Activated T-helper 2 cell treated with anti-CD3 and anti-CD28 coated beads, Interferon-gamma antibody, Interleukin-2, Interleukin-4, amounts not matched to agents 10 μg/mL and 5 μg/mL and 100 μg/mL, durations not matched to agents 14 hours and 24 hours and 36 hours (primary cell): Measurements from ENCODE around the gene DCAF5. TPM values are rescaled to one million over a fixed set of nuclear protein-coding genes. Genes with fewer than 3 reads are reported as not detected.

Source experiments
- DNase-seq: peaks from one replicate; pipeline ENCODE4 v3.0.0; 2021; ENCODE audit warnings: low spot score
- H3K27ac Mint-ChIP-seq: one replicate; pipeline ENCODE4 v1.8.0; 2021; ENCODE audit warnings: mixed read lengths
- H3K27me3 Mint-ChIP-seq: one replicate; pipeline ENCODE4 v1.8.0; 2021; ENCODE audit warnings: low read depth, mixed read lengths
- H3K36me3 Mint-ChIP-seq: one replicate; pipeline ENCODE4 v1.8.0; 2021; ENCODE audit warnings: low read depth, mixed read lengths
- H3K4me1 Mint-ChIP-seq: one replicate; pipeline ENCODE4 v1.8.0; 2021; ENCODE audit warnings: low read depth, mixed read lengths
- H3K4me3 Mint-ChIP-seq: one replicate; pipeline ENCODE4 v1.8.0; 2021; ENCODE audit warnings: low read depth, mild to moderate bottlenecking, moderate library complexity, mixed read lengths
- H3K9me3 Mint-ChIP-seq: one replicate; pipeline ENCODE4 v1.8.0; 2021; ENCODE audit warnings: mixed read lengths
- intact Hi-C: fragments of 100-400 bp; cut with micrococcal nuclease; formaldehyde crosslinking; loops from one replicate; pipeline ENCODE4 v1.15.1; 2023
- total RNA-seq: library from RNA; stranded (reverse); gene quantifications from 2 replicates; pipeline ENCODE4 v1.2.3, GENCODE V29; 2022

Gene DCAF5
- total RNA-seq, 1 donor from 2014 or later, result 30.4 TPM

GRCh38 chr14:69050240-69051184, 102.4 kb downstream of the DCAF5 start:
- H3K9me3 Mint-ChIP-seq, result no peaks in the 10 kb centered on the region
- no peaks in the 10 kb centered on the region for H3K27me3 Mint-ChIP-seq
- intact Hi-C loops, result no loop called here
- H3K27ac Mint-ChIP-seq, result no peak overlapping the region
- no peaks in the 10 kb centered on the region for H3K4me1 Mint-ChIP-seq
- DNase-seq, result no peak
- peaks cover 21% of the 10 kb centered on the region for H3K36me3 Mint-ChIP-seq
- H3K4me3 Mint-ChIP-seq, result no peak overlapping the region

GRCh38 chr14:69049675-69050074, 103.2 kb downstream of the DCAF5 start:
- Mint-ChIP-seq H3K27me3 (peaks cover 3% of the 10 kb centered on the region), H3K4me3 (no peak overlapping the region), H3K27ac (no peak overlapping the region), H3K9me3 (no peaks in the 10 kb centered on the region), H3K36me3 (peaks cover 13% of the 10 kb centered on the region), H3K4me1 (no peaks in the 10 kb centered on the region)
- DNase-seq, result no peak
- intact Hi-C loops, result no loop called here

- peaks cover 12% of the 10 kb centered on the region for H3K27me3 Mint-ChIP-seq
- peaks cover 3% of the 10 kb centered on the region for H3K36me3 Mint-ChIP-seq
- H3K9me3 Mint-ChIP-seq, result no peaks in the 10 kb centered on the region
- H3K4me3 Mint-ChIP-seq, result no peak overlapping the region
- no peak overlapping the region for H3K27ac Mint-ChIP-seq
- no peaks in the 10 kb centered on the region for H3K4me1 Mint-ChIP-seq
- DNase-seq, result no peak
- intact Hi-C loops, result no loop called here
Measured at GRCh38 chr14:69048456-69048855, 104.5 kb downstream of the DCAF5 start.

- Mint-ChIP-seq H3K9me3 (no peaks in the 10 kb centered on the region), H3K36me3 (no peaks in the 10 kb centered on the region), H3K4me3 (no peak overlapping the region), H3K4me1 (no peaks in the 10 kb centered on the region), H3K27ac (no peak overlapping the region), H3K27me3 (peaks cover 22% of the 10 kb centered on the region)
- intact Hi-C loops, result no loop called here
- no peak for DNase-seq
Measured at GRCh38 chr14:69047255-69047654, 105.7 kb downstream of the DCAF5 start.

- H3K36me3 Mint-ChIP-seq, result no peaks in the 10 kb centered on the region
- intact Hi-C loops, result no loop called here
Measured at GRCh38 chr14:69046476-69046860, 106.5 kb downstream of the DCAF5 start.

GRCh38 chr14:69045857-69046475, 107.0 kb downstream of the DCAF5 start:
- H3K36me3 Mint-ChIP-seq, result no peaks in the 10 kb centered on the region
- H3K9me3 Mint-ChIP-seq, result no peaks in the 10 kb centered on the region
- intact Hi-C loops, result no loop called here
- peaks cover 35% of the 10 kb centered on the region for H3K27me3 Mint-ChIP-seq
- no peak for DNase-seq
- H3K27ac Mint-ChIP-seq, result no peak overlapping the region
- no peaks in the 10 kb centered on the region for H3K4me1 Mint-ChIP-seq
- H3K4me3 Mint-ChIP-seq, result no peak overlapping the region

More at GRCh38 chr14:69046476-69046860, 106.5 kb downstream of the DCAF5 start:
- peaks cover 30% of the 10 kb centered on the region for H3K27me3 Mint-ChIP-seq
- no peaks in the 10 kb centered on the region for H3K9me3 Mint-ChIP-seq
- DNase-seq, result no peak
- H3K27ac Mint-ChIP-seq, result no peak overlapping the region
- H3K4me1 Mint-ChIP-seq, result no peaks in the 10 kb centered on the region
- no peak overlapping the region for H3K4me3 Mint-ChIP-seq

- Mint-ChIP-seq H3K27me3 (peaks cover 37% of the 10 kb centered on the region), H3K4me1 (no peaks in the 10 kb centered on the region), H3K9me3 (no peaks in the 10 kb centered on the region), H3K4me3 (no peak overlapping the region), H3K36me3 (no peaks in the 10 kb centered on the region), H3K27ac (no peak overlapping the region)
- DNase-seq, result no peak
- intact Hi-C loops, result no loop called here
Measured at GRCh38 chr14:69044965-69045555, 107.9 kb downstream of the DCAF5 start.

- Mint-ChIP-seq H3K9me3 (no peaks in the 10 kb centered on the region), H3K4me1 (no peaks in the 10 kb centered on the region), H3K27ac (no peak overlapping the region), H3K27me3 (peaks cover 42% of the 10 kb centered on the region), H3K4me3 (no peak overlapping the region), H3K36me3 (no peaks in the 10 kb centered on the region)
- DNase-seq, result no peak
- intact Hi-C loops, result no loop called here
Measured at GRCh38 chr14:69044296-69044695, 108.6 kb downstream of the DCAF5 start.

GRCh38 chr14:69043596-69044260, 109.2 kb downstream of the DCAF5 start:
- intact Hi-C loops, result no loop called here
- Mint-ChIP-seq H3K27ac (no peak overlapping the region), H3K27me3 (peaks cover 48% of the 10 kb centered on the region), H3K9me3 (no peaks in the 10 kb centered on the region), H3K4me3 (no peak overlapping the region), H3K4me1 (no peaks in the 10 kb centered on the region), H3K36me3 (no peaks in the 10 kb centered on the region)
- DNase-seq, result no peak

GRCh38 chr14:69042787-69043444, 110.0 kb downstream of the DCAF5 start:
- intact Hi-C loops, result no loop called here
- no peaks in the 10 kb centered on the region for H3K9me3 Mint-ChIP-seq
- H3K4me3 Mint-ChIP-seq, result no peak overlapping the region
- H3K27me3 Mint-ChIP-seq, result peaks cover 51% of the 10 kb centered on the region
- DNase-seq, result no peak
- no peaks in the 10 kb centered on the region for H3K4me1 Mint-ChIP-seq
- H3K36me3 Mint-ChIP-seq, result no peaks in the 10 kb centered on the region
- H3K27ac Mint-ChIP-seq, result no peak overlapping the region

- no peak overlapping the region for H3K4me3 Mint-ChIP-seq
- DNase-seq, result no peak
- no peaks in the 10 kb centered on the region for H3K9me3 Mint-ChIP-seq
- H3K4me1 Mint-ChIP-seq, result no peaks in the 10 kb centered on the region
- intact Hi-C loops, result no loop called here
- peaks cover 51% of the 10 kb centered on the region for H3K27me3 Mint-ChIP-seq
- H3K36me3 Mint-ChIP-seq, result no peaks in the 10 kb centered on the region
- no peak overlapping the region for H3K27ac Mint-ChIP-seq
Measured at GRCh38 chr14:69042299-69042698, 110.6 kb downstream of the DCAF5 start.

- Mint-ChIP-seq H3K27ac (no peak overlapping the region), H3K4me3 (no peak overlapping the region), H3K36me3 (no peaks in the 10 kb centered on the region), H3K9me3 (no peaks in the 10 kb centered on the region), H3K27me3 (peaks cover 52% of the 10 kb centered on the region), H3K4me1 (no peaks in the 10 kb centered on the region)
- intact Hi-C loops, result no loop called here
- DNase-seq, result no peak
Measured at GRCh38 chr14:69041783-69042182, 111.1 kb downstream of the DCAF5 start.
